DOHH2 (cell line): ENCODE measurements around the gene FUT1.
A peak's percentile ranks its signal among the peaks of the same experiment; 100 is the strongest.
"Not testable (repeated sequence)": the region's sequence is repeated elsewhere in the genome, so short reads cannot be mapped to it uniquely, and the experiment has no call there.

ENCODE experiments used
- H3F3A ChIP-seq: fragments of 200-600 bp; sonication (generic), shearing (Covaris generic); 2 replicates; pipeline ENCODE4 v1.6.0; 2016; ENCODE audit warnings: antibody characterized with exemption, mild to moderate bottlenecking; ENCODE audit not compliant: control insufficient read depth, insufficient read depth
- H3K27ac ChIP-seq: fragments of 200-600 bp; sonication (generic); 2 replicates; pipeline ENCODE4 v1.5.1; 2014; ENCODE audit warnings: low read depth, mild to moderate bottlenecking, low read length, moderate library complexity
- H3K27me3 ChIP-seq: fragments of 200-600 bp; sonication (generic); 2 replicates; pipeline ENCODE4 v1.6.1; 2014; ENCODE audit warnings: mild to moderate bottlenecking, low read length, mixed read lengths; ENCODE audit not compliant: control insufficient read depth
- H3K36me3 ChIP-seq: fragments of 200-600 bp; sonication (generic); 2 replicates; pipeline ENCODE4 v1.6.1; 2014; ENCODE audit warnings: mild to moderate bottlenecking, low read length, moderate library complexity, mixed read lengths; ENCODE audit not compliant: control insufficient read depth
- H3K4me1 ChIP-seq: fragments of 200-600 bp; sonication (generic); 2 replicates; pipeline ENCODE4 v1.6.1; 2014; ENCODE audit warnings: mild to moderate bottlenecking, low read length, mixed read lengths; ENCODE audit not compliant: control insufficient read depth
- H3K4me2 ChIP-seq: fragments of 200-600 bp; sonication (generic); 2 replicates; pipeline ENCODE4 v1.6.0; 2014; ENCODE audit warnings: mild to moderate bottlenecking, low read length, moderate library complexity
- H3K4me3 ChIP-seq: fragments of 200-600 bp; sonication (generic); 2 replicates; pipeline ENCODE4 v1.5.1; 2014; ENCODE audit warnings: mild to moderate bottlenecking, low read length, mixed read lengths
- H3K79me2 ChIP-seq: fragments of 200-600 bp; sonication (generic); 2 replicates; pipeline ENCODE4 v1.6.1; 2014; ENCODE audit warnings: mild to moderate bottlenecking, low read length, mixed read lengths; ENCODE audit not compliant: control insufficient read depth
- H3K9me2 ChIP-seq: fragments of 200-600 bp; sonication (generic); replicated peaks from 2 replicates; pipeline ENCODE4 v1.6.1; 2014; ENCODE audit warnings: mild to moderate bottlenecking, low read length, mixed read lengths; ENCODE audit not compliant: control insufficient read depth
- H3K9me3 ChIP-seq: fragments of 200-600 bp; sonication (generic); 2 replicates; pipeline ENCODE4 v1.6.1; 2014; ENCODE audit warnings: antibody characterized with exemption, low read length, mixed read lengths; ENCODE audit not compliant: control insufficient read depth, insufficient read depth
- H4K20me1 ChIP-seq: fragments of 200-600 bp; sonication (generic); 2 replicates; pipeline ENCODE4 v1.6.0; 2014; ENCODE audit warnings: low read depth, mild to moderate bottlenecking, antibody characterized with exemption, low read length, moderate library complexity; ENCODE audit not compliant: control insufficient read depth, insufficient read depth
- CTCF ChIP-seq: fragments of 200-600 bp; sonication (generic); IDR thresholded peaks from one replicate; pipeline ENCODE4 v1.5.1; 2014; ENCODE audit warnings: antibody characterized with exemption, mild to moderate bottlenecking, low read depth, low read length; ENCODE audit not compliant: poor library complexity, severe bottlenecking
- EZH2phosphoT487 ChIP-seq: fragments of 200-600 bp; sonication (generic); IDR thresholded peaks from 2 replicates; pipeline ENCODE4 v1.6.1; 2017; ENCODE audit warnings: borderline replicate concordance, mild to moderate bottlenecking, antibody characterized with exemption, low read length, moderate library complexity, mixed read lengths

FUT1 gene

DNA sequence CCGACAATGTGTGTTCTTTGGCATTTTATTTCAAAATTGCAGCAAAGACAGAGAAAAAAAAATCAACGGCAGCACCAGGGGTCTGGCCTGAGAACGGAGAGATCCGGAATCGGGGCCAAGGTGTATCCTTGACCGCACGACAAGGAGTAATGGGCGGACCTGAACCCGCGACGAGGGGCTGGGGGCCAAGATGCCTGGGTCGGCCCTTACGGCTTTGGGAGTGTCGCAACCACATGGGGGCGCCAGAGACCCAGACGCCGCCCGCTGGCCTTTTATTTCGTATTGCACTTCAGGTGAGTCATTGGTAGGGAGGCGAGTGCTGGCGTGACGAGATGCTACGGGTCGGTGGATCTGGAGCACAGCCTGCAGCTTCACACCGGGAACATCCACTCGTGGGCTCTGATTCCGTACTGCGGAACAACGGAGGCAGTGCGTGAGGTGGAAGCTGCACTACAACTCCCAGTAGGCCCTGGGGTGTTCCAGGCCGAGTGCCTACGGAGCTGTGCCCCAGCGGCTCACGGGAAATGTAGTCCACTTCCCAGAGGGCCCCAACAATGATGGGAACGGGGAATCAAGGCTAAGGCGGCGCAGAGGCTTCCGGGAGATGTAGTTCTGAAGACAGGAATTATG is 42.7 kb upstream of the FUT1 start:
- H3K79me2 ChIP-seq: no peaks in the 10 kb centered on the region

GRCh38 chr19:48794291-48794690 is 41.9 kb upstream of the FUT1 start:
- H3K4me2 ChIP-seq: peak overlapping the region; percentile 65; the same call in 1 of the 2 replicates
- no peaks in the 10 kb centered on the region for H3K27me3 ChIP-seq
- H3K9me3 ChIP-seq: no peaks in the 10 kb centered on the region
- no peak overlapping the region for H3K27ac ChIP-seq
- no peaks in the 10 kb centered on the region for H4K20me1 ChIP-seq
- peaks cover 11% of the 10 kb centered on the region for H3K4me1 ChIP-seq
- TF ChIP-seq EZH2phosphoT487 (no peak), CTCF (no peak)
- no peaks in the 10 kb centered on the region for H3K79me2 ChIP-seq
- H3F3A ChIP-seq: no peaks in the 10 kb centered on the region
- H3K9me2 ChIP-seq: no peaks in the 10 kb centered on the region
- H3K36me3 ChIP-seq: no peaks in the 10 kb centered on the region
- H3K4me3 ChIP-seq: no peak overlapping the region

More for the DNA sequence above, 42.7 kb upstream of the FUT1 start:
- peak overlapping the region; percentile 65 for H3K4me2 ChIP-seq
- H3K9me2 ChIP-seq: no peaks in the 10 kb centered on the region
- no peaks in the 10 kb centered on the region for H3K9me3 ChIP-seq
- H3K36me3 ChIP-seq: no peaks in the 10 kb centered on the region
- H4K20me1 ChIP-seq: no peaks in the 10 kb centered on the region
- no peak overlapping the region for H3K27ac ChIP-seq
- TF ChIP-seq EZH2phosphoT487 (no peak), CTCF (peak; percentile 99)
- no peaks in the 10 kb centered on the region for H3K27me3 ChIP-seq
- peak overlapping the region; percentile 75 for H3K4me3 ChIP-seq
- H3K4me1 ChIP-seq: peaks cover 13% of the 10 kb centered on the region
- H3F3A ChIP-seq: no peaks in the 10 kb centered on the region

GRCh38 chr19:48793271-48793670 is 40.8 kb upstream of the FUT1 start:
- Histone ChIP-seq H4K20me1 (no peaks in the 10 kb centered on the region), H3K4me3 (no peak overlapping the region), H3K79me2 (no peaks in the 10 kb centered on the region), H3K4me2 (no peak overlapping the region), H3F3A (no peaks in the 10 kb centered on the region), H3K9me3 (no peaks in the 10 kb centered on the region), H3K27me3 (no peaks in the 10 kb centered on the region), H3K27ac (no peak overlapping the region), H3K36me3 (no peaks in the 10 kb centered on the region), H3K9me2 (no peaks in the 10 kb centered on the region), H3K4me1 (peaks cover 6% of the 10 kb centered on the region)
- TF ChIP-seq EZH2phosphoT487 (no peak), CTCF (no peak)

DNA sequence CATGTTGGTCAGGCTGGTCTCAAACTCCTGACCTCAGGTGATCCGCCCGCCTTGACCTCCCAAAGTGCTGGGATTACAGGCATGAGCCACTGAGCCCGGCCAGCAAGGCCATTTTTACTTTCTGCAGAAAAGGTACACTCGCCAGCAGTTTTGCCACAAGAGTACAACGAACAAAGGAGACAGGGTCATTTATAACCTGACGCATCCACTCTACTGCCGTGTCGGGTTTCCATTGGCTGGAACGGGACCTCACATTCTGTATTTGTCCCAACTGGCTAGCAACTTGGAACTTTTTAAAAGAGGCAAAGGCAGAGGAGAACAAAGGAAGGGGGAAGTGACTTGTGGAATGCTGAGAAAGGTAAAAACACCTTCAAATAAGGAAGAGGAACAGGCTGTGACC is 34.9 kb upstream of the FUT1 start:
- H3K27me3 ChIP-seq, H4K20me1 ChIP-seq, H3K4me3 ChIP-seq, H3K9me3 ChIP-seq, H3K9me2 ChIP-seq, H3K27ac ChIP-seq, H3F3A ChIP-seq, H3K4me2 ChIP-seq, H3K79me2 ChIP-seq, H3K4me1 ChIP-seq, H3K36me3 ChIP-seq: not testable (repeated sequence)

DNA sequence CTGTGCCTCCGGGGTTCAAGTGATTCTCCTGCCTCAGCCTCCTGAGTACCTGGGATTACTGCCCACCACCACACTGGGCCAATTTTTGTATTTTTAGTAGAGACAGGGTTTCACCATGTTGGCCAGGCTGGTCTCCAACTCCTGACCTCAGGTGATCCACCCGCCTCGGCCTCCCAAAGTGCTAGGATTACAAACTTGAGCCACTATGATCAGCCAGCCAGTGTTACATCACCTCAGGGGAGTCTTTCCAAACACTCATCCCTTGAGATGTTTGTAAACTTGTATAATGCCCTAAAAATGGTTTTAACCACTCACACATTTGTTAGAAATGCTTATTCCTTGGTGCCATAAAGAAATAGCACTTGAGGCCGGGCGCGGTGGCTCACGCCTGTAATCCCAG is 34.0 kb upstream of the FUT1 start:
- H3K9me2 ChIP-seq, H3K27ac ChIP-seq, H4K20me1 ChIP-seq, H3K4me2 ChIP-seq, H3K4me1 ChIP-seq, H3K9me3 ChIP-seq, H3F3A ChIP-seq, H3K4me3 ChIP-seq, H3K79me2 ChIP-seq, H3K36me3 ChIP-seq, H3K27me3 ChIP-seq: not testable (repeated sequence)
